ENCODE data around the gene SDCBP2.

Gene SDCBP2

DNA sequence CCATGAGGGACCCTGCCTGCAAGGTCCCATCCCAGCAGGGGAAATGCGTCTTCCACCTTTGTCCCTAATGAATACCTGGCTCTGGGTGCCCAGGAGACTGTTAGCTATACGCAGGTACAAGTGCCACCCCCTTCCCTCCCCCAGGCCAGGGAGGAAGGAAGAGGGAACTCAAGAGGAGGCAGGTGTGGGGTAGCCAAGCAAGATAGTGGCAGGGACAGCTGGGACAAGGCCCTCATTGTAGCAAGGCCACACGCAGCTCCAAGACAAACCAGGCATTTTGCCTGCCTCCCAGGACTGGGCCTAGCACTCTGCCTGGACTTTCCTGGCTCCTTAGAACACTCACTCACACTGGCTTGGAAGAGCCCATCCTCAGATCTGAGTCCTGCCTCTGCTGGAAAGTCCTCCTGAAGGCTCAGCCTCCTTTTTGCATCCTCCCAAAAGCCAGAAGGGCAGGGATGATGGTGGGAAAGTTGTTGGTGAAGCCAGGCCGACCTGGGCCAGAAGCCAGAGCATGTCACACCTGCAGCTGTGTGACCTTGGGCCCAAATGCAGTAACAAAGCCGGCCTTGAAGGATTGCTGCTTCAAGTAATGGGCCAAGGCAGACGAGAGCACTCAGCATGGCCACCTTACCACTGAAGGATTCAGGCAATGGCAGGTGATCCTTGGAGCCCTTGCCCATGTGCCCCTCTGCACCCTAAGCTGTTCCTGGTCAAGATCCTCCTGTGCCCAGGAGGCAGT, 35.1 kb downstream of the SDCBP2 start:
- DNase-seq, result no peak

DNA sequence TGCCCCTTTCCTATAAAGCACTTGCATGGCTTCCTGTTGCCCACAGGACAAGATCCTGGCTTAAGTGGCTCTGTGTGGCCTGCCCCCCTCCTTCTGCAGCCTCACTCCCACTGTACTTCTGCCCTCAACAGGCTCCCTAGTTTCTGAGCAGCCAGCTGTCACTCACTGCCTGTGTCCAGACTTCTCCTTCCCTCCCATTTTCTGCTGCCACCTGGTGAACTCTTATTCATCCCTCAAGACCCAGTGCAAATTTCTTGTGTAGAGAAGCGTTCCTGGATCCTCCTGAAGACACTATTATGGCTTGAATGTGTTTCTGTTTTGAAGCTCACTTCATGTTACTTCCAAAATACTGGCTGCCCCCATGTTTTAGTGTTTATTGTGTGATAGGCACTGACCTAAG, 36.3 kb downstream of the SDCBP2 start:
- no peak for DNase-seq

DNA sequence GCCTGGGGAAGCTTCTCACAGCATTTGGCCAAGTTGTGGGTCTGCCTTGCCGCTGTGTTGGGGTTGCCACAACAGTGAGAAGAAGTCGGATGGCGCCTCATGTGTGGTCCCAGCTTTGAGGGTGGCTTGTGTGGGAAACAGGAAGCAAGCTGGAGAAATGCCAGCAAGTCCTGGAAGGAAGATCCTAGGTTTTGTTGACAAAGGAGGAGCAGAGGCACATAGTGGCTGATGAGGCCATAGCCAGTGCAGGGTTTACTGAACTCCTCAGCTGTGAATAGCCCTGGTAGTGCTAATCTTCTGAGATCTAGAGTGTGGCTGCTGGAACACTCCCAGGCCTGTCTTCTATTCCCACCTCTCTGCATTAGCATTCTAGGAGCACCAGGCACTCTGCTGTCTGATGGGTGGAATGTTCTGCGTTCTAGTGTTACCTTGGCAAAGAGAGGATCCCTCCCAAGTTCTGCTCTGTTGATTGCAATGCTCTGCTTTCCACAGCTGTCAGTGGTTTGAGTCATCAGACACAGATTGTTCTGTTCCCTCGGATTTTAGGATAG, 37.7 kb downstream of the SDCBP2 start:
- DNase-seq, result no peak

DNA sequence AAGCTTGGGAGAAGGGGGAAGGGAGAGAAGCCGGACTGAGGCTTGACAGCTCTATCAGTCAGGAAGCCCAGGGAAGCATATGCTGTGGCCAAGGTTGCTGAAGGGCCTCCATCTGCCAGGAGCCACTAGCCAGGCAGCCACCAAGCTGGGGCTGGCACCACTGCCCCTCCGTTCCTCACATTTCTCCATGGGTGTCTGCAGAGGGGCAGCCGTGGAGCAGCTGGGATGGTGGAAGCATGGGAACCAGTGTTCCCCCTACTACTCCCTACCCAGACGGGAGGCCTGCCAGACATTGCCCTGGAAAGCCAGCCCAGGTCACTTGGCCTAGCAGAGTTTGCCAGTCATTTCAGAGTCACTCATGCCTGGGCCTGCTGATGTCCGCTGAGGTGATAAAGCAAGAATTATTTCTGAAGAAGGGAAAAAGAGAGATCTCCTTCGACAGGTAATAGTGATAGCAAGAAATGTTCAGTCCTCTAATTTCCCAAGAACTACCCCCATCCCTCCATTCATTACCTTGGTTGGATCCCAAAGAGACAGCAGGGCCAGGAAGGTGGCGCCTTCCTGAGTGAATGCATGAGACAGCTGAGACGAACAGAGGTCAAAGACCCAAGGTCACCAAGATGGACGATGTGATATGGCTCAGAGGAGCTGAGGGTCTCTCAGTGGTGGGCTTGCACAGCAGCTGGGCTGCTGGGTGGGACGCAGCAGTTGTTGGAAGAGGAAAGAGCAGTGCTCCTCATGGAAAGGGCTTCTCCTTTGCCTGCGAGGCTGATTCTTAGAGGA, 41.0 kb downstream of the SDCBP2 start:
- no peak for DNase-seq

DNA sequence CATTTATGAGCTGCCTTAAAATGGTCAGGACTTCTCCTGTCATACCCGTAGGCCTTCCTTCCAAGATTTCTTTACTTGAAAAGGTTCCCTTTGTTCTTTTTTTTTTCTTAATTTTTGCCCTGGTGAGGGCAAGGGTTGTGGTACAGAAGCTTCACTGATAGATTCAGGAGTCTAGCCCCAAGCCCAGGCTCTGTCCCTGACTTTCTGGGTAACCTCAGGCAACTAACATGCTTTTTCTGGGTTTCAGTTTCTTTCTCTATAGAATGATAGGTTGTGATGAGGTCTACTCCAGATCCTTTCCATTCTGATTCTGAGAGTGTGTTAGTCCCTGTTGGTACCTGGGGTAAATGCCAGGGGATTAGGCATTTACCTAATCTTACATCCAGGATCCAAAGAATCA, 41.6 kb downstream of the SDCBP2 start:
- DNase-seq, result no peak

DNA sequence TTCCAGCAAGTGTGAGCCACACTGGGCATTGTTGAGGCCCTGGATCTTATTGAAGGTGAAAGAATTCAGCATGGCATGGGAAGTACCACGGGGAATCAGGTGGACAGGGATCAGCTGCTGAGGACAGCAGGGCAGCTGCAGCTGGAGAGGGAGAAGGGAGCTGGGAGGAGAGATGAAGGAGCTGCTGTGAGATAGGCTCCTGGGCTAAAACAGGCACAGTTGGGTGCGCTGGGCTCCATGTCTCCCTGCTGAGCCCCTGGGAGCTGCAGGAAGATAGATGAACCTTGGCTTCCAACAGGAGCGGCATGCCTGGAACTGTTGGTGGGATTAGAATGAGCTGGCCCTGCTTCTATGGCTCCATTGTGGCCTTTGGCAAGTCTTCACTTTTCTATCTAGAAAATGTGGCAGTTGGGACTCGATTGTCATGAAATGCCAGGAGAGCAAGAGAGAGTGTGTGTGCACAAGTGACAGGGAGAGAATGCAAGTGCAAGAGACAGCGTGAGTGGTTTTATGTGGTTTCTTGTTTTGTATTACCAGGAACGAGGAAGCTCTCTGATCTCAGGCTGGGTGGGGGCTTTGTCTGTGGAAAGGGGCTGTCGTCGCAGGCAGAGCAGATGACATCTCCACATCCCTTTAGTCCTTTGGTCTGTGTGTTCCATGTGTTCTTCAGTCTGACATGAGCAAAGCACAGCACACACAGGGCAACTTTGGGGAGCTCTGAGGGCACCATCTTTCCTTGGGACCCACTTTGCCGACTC, 42.5 kb downstream of the SDCBP2 start:
- no peak for DNase-seq

DNA sequence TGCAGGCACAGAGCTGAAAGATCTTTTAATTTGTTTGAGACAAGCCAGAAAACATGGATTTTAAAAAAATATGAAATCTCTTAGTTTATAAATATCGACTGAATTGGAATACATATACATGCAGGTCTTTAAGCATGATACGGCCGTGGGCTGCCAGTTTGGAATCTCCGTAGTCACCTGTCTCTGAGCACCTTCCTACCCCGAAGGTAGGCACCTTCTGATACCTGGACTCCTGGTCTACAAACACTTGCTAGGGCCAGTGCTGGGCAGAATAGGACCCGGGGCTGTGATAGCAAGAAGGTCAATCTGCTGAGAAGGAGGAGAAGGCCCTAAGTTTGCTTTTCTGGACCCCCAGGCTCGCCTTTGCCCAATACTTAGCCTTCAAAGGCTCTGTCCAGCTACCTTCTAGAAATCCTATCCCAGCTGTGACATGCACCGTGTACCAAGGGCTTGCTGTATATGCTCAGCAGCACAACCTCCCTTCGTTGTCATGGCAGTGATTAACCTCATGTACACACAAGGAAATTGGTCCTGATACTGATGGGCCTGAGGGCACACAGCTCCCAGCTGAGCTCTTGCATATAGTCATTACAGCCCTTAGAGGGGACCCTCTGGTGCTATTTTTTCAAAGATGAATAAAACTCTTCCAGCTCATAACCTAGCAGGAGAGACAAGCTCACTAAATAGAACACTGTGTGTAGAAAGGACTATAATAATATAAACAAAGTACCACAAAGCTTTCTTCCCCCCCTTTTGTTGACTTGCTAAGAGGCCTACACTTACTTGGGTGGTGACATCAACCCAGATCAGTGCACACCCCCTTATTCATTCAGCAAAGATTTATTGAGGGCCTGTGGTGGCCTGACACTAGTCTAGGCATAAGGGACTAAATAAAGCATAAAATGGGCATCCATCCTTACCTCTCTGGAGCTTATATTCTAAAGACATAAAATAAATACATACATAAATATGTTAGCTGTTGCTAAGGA, 45.1 kb downstream of the SDCBP2 start:
- DNase-seq, result no peak

DNA sequence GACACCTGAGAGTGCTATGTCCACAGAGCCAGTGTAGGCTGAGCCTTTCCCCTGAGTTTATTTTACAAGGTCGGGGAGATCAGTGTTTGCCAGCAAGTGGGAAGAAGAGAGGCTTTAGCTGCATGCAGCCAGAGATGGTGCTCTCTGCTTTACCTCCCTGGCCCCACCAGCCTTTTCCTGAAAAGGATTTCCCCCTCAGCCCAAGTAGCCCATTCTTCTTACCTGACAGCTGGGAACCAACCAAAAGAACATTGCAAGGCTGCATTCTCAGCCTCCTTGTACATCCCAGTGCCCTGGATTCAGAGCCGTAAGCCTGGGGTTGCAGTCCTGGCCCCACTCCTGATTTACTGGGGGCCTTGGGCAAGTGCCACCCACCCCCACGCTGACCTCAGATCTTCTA, 46.0 kb downstream of the SDCBP2 start:
- no peak for DNase-seq

DNA sequence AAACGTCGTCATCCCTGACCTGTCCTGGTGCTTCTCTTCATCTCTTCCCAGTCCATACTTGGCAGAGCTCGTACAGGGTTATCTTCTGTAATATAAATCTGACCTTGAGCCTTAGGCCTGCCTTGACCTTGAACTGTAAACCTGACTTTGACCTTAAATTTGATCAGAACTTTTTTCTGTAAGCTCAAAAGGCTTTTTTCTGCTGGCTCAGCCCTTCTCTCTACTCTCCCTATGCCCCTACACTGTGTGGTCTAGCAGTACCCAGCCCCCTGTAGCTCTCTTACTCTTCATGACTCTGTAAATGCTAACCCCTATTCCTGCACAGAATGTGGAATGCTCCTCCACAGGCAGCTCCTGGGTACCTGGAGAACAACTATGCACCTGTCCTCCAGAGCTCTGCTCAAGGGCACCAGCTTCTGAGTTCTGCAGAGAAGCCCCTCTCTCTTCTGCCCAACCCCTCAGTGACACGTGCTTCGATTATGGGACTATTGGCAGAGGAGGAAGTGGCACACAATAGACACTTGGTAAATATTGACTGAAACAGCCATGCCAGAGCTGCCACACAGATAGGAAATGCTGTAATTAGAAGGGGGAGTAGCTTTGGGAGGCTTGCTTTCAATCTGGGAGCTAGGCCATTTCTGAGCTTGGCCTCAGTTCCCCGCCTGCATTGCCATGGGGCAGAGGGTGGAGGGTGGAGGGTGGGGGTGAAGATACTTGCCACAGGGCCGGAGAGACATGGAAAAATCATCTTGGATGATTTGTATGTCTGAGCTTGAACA, 47.5 kb downstream of the SDCBP2 start:
- DNase-seq, result no peak

DNA sequence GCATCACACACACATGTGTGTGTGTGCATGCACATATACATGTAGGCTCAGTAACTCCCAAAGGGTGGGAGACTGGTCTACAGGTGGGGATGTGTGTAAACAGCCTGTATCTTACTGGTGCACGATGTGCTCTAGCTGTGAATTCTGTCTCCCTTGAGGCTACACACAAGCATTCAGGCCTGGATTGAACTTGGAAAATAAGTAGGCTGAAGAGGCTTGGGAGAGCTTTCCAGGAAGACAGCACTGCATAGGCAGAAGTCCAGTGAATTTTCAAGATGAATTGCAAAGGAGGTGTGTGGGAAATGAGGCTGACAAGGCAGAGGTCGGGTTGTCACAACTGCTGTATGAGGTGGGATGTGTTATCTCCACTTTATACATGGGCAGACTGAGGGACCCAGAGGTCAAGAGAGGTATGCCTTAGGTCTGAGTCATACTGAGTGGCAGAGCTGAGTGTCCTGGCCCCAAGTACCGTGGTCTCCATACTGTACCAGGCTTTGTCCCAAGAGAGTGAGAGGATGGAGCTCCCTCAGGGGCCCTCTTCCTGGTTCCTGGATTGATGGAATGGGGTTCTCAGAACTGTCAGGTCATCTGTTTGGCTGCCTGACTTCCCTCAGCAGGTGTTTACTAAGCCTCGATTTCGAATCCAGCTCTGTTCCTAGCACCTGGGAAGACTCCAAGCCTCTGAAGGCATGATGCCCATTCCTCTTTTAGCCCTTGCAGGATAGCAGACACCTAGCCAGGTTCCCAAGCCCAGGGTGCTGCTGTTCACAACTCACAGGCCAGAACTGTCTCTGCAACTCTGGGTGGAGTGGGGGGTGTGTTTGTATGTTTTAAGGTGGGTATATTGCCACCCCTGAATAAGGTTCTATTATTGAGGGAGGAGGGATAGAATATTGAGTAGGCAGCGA, 48.5 kb downstream of the SDCBP2 start:
- DNase-seq, result no peak

DNA sequence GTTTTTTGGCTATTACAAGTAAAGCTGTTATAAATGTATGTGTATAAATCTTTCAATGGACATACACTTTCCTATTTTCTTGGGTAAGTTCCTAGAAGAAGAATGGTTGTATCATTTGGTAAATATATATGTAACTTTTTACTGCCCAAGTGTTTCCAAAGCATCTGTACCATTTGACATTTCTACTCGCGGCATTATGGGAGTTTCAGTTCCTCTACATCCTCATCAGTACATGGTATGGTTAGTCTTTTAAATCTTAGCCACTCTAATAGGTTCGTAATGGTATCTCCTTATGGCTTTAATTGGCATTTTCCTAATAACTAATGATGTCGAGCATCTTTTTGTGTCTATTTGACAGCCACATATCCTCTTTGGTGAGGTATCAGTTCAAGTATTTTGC, 49.9 kb downstream of the SDCBP2 start:
- no peak for DNase-seq

DNA sequence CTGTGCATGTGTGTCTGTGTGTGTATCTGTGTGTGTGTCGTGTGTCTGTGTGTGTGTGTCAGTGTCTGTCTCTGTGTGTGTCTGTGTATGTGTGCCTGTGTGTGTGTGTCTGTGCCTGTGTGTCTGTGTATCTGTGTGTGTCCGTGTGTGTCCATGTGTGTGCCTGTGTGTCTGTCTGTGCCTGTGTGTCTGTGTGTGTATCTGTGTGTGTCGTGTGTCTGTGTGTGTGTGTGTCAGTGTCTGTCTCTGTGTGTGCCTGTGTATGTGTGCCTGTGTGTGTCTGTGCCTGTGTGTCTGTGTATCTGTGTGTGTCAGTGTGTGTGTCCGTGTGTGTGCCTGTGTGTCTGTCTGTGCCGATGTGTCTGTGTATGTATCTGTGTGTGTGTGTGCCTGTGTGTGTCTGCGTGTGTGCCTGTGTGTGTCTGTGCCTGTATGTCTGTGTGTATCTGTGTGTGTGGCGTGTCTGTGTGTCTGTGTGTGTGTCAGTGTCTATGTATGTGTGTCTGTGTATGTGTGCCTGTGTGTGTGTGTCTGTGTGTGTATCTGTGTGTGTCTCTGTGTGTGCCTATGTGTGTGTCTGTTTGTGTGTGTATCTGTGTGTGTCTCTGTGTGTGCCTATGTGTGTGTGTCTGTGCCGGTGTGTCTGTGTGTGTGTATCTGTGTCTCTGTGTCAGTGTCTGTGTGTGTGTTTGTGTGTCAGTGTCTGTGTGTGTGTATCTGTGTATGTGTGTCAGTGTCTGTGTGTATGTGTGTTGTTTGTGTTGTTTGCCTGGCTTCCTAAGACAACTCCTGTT, 51.2 kb downstream of the SDCBP2 start:
- no peak for DNase-seq

DNA sequence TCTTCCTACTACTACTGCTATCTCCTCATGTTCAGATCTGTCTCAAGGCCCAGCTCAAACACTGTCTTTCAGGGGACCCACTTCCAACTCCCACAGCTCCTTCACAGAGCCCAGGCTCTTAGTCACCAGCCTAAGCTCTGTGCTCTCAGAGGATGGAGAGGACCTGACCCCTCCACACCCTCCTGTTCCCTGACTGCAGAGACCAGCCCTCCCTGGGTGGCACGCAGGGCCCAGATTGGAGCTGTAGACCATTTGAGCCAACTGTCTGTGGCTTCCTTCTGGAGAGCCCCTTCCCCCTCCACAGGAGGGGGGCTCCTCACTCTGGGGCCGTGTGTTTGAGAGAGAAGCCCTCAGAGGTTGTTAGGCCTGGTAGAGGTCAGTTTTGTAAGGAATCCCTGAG, 53.0 kb downstream of the SDCBP2 start:
- DNase-seq, result no peak

DNA sequence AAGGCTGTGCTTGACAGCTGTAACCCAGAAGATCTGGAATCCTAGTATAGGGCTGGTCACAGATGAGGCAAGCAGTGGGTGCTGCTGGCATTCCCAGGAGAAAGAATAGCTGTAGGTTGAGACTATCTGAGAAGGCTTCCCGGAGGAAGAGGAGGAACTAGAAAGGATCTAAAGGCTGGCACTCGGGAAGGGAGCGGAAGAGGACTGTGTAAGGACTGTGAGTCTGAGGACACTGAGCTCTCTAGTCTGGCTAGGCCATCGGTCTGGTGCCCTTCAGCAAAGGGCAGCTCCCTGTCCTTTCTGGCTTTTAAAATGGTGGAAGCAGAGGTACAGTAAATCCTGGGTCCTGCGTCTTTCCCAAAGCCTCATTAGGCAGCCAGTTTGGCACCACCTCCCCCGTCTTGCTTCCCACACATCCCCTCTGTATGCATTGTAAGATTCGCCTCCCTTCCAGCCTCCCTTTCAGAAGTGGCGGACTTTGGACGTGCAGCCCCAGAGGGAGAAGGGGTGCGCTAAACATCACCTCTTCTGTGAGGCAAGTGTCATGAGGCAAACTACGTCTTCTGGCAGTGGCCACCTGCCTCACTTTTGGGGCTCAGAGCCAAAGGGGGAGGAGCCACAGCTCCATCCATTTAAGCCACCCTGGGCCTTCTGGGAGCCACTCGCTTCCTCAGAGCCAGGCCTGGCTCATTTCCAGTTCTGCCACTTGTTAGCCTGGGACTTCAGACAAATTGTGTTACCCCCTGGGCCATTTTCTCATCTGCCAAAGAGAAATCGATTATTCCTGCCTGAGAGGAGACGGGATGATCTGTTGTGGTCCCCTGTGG, 54.2 kb downstream of the SDCBP2 start:
- DNase-seq, result no peak

DNA sequence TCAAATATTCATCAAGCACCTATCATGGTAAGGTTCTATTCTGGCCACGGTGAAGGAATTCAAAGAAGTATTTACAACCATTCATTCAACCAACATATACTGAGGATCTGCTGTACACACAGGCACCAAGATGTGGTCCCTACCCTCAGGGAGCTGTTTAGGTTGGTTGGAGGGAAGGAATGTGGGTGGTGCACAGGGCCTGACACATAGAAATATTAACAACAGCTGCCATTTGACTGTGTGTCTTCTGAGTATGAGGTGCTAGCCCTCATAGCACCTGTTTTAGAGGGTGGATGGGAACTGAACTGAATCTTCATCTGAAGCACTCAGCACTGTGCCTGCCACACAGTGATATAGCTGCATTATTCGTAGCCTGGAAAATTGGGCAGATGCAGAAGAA, 55.6 kb downstream of the SDCBP2 start:
- DNase-seq, result no peak

DNA sequence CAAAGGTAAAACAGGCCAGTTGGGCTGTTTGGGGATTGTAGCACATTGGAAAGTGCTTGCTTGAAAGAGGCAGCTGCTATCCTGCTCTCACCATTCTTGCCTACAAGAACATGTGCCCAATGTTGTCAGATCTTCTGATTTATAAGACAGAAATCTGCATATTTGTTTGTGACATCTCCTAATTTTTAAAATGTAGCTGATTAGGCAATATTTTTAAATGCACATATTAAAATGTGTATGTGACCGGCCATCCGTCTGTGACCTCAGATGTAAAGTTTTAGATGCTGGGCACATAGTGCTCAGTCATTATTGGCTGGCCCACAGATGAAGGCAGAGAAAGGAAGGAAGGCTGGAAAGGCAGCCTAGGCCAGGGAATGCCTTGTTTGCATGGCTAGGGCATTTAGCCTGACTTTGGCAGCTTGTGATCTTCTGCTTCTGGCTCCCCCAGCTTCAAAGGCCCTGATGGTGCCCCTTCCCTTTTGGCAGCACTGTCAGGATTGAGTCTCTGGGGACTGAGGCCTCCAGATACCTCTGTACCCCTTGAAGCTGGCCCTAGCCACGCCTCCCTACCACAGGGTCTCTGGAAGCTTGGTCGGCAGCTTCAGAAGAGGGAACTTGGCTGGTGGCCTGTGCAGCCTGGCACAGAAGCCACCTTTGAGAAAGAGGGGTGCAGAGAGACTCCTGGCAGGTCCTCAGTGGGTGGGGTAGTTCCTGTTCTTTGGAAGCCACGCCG, 56.4 kb downstream of the SDCBP2 start:
- DNase-seq, result no peak

DNA sequence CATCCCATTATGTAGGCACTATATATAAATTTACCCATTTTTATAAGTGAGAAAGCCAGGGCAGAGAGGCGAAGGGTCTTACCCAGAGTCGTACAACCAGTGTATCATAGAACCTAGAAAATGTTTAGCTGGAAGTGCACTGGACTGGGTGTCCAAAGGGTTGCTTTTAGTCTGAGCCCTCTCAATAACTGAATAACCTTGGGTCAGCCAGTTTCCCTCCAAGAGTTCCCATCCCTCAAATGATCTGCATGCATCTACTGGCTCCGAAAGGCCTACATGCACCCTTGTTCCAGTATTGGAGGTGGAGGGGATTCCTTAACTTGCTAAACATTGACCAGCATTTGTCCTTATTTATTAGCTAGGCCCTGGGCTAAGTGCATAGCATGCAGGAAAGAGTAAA, 59.1 kb downstream of the SDCBP2 start:
- DNase-seq, result no peak

DNA sequence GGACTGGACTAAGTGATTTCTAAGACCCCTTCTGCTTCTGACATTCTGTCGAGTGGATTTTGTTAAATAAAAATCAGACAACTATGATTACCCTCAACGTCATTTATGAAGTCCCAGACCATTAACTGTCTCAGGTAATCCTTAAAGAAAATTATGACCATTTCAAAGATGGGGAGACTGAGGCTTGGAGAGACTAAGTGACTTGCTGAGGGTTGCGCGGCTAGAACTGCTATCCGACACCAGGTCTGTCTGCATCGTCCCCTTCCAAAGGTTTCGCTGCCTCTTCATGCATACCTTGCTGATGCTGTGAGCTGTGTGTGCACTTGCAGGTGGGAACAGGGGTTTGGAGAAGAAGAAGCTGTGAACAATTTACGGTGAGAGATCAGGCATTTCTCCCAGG, 59.7 kb downstream of the SDCBP2 start:
- no peak for DNase-seq
